Measurements from ENCODE around the gene IL2RA. TPM values are rescaled to one million over a fixed set of nuclear protein-coding genes. Genes with fewer than 3 reads are reported as not detected.
"Not testable (repeated sequence)": the region's sequence is repeated elsewhere in the genome, so short reads cannot be mapped to it uniquely, and the experiment has no call there.

The IL2RA gene
- total and polyA plus RNA-seq, 2 experiments from 2014 or later: not detected

DNA sequence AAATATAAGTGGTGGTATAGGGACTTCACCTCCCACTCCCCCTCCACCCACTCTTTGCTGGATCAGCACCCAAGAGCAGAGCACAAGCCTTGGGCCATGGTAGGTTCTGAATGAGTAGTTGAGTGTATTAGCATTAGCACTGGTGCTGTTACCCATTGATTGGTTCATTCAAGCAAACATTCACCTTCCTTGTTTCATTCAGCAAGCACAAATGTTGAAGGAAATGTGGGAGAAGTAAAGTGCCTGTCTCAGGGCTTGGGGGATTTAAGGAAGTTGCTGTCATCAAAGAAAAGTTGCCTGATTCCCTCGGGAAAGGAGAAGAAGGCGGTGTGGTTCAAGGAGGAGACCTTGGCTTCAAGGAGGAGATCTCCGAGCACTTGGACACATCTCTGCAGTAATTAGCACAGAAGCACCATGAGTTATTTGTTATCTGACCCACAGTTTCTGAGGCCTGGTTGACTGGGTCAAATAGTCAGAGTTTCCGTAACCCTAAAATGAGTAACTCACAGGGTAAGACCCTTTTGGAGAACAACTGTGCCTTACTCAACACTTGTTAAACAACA lies 17.3 kb downstream of the IL2RA start:
- H3K4me3 ChIP-seq: no peak overlapping the region
- no peaks in the 10 kb centered on the region for H3K79me2 ChIP-seq (replicated peaks; ENCODE audit: insufficient read depth)
- no peaks in the 10 kb centered on the region for H4K20me1 ChIP-seq (replicated peaks; ENCODE audit: insufficient read depth)
- no peaks in the 10 kb centered on the region for H3K27me3 ChIP-seq (ENCODE audit: insufficient read depth)
- no peaks in the 10 kb centered on the region for H3K4me1 ChIP-seq (ENCODE audit: insufficient read depth)
- H3K27ac Mint-ChIP-seq: no peak overlapping the region
- H2AFZ ChIP-seq: no peak overlapping the region
- no peak for DNase-seq (ENCODE audit: low spot score)
- no peak overlapping the region for H3K4me3 Mint-ChIP-seq
- H3K36me3 ChIP-seq (ENCODE audit: insufficient read depth): no peaks in the 10 kb centered on the region
- no peaks in the 10 kb centered on the region; the same call in 2 of the 3 replicates for H3K4me1 Mint-ChIP-seq
- H3F3A ChIP-seq (replicated peaks; ENCODE audit: low read depth): no peaks in the 10 kb centered on the region
- no peaks in the 10 kb centered on the region for H3K9me3 Mint-ChIP-seq
- no peaks in the 10 kb centered on the region for H3K36me3 Mint-ChIP-seq (ENCODE audit: low read depth)
- TF ChIP-seq REST (IDR thresholded peaks at IDR 0.05; ENCODE audit: unreplicated experiment) (no peak), EZH2 (IDR thresholded peaks at IDR 0.05; ENCODE audit: low read depth, unreplicated experiment) (no peak), ZNF114 (CRISPR knock-in tag; IDR thresholded peaks at IDR 0.05) (no peak), POLR2AphosphoS5 (IDR thresholded peaks at IDR 0.05; ENCODE audit: low read depth) (no peak)
- no peak overlapping the region for H3K4me2 ChIP-seq
- no peak overlapping the region for H3K27ac ChIP-seq (ENCODE audit: low read depth)
- H3K27me3 Mint-ChIP-seq (ENCODE audit: insufficient read depth, low read depth, poor library complexity): peaks cover 13% of the 10 kb centered on the region
- H3K9me2 ChIP-seq (ENCODE audit: insufficient read depth): no peaks in the 10 kb centered on the region
- no peak for ATAC-seq

DNA sequence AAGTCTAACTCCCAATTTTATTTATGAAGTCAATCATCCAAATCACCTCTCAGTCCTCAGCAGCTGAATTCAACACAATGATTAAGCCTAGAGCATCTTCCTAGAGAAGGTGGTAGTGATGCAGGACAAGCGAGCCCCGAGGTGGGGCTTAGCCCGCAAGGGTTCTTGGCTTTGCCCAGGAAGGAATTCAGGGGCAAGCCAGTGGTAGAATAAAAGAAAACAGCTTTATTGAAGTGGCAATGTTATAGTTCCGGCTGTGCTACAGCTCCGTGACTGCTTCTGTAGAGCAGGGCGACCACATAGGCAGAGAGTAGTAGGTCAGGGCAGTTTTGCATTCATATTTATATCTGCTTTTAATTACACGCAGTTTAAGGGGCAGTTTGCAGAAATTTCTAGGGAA lies 18.1 kb downstream of the IL2RA start:
- Mint-ChIP-seq H3K36me3 (ENCODE audit: low read depth) (no peaks in the 10 kb centered on the region), H3K4me1 (no peaks in the 10 kb centered on the region; the same call in 2 of the 3 replicates), H3K4me3 (no peak overlapping the region), H3K27ac (no peak overlapping the region), H3K27me3 (ENCODE audit: insufficient read depth, low read depth, poor library complexity) (peaks cover 11% of the 10 kb centered on the region), H3K9me3 (no peaks in the 10 kb centered on the region)
- no peak for DNase-seq (ENCODE audit: low spot score)
- no peak overlapping the region for H3K27ac ChIP-seq (ENCODE audit: low read depth)
- no peak overlapping the region for H3K4me3 ChIP-seq
- no peak overlapping the region for H2AFZ ChIP-seq
- TF ChIP-seq ZNF114 (CRISPR knock-in tag; IDR thresholded peaks at IDR 0.05) (no peak), STAT1 (IDR thresholded peaks at IDR 0.05; ENCODE audit: unreplicated experiment) (no peak), REST (IDR thresholded peaks at IDR 0.05; ENCODE audit: unreplicated experiment) (no peak), EZH2 (IDR thresholded peaks at IDR 0.05; ENCODE audit: low read depth, unreplicated experiment) (no peak)
- TF ChIP-seq, protein P1, sequence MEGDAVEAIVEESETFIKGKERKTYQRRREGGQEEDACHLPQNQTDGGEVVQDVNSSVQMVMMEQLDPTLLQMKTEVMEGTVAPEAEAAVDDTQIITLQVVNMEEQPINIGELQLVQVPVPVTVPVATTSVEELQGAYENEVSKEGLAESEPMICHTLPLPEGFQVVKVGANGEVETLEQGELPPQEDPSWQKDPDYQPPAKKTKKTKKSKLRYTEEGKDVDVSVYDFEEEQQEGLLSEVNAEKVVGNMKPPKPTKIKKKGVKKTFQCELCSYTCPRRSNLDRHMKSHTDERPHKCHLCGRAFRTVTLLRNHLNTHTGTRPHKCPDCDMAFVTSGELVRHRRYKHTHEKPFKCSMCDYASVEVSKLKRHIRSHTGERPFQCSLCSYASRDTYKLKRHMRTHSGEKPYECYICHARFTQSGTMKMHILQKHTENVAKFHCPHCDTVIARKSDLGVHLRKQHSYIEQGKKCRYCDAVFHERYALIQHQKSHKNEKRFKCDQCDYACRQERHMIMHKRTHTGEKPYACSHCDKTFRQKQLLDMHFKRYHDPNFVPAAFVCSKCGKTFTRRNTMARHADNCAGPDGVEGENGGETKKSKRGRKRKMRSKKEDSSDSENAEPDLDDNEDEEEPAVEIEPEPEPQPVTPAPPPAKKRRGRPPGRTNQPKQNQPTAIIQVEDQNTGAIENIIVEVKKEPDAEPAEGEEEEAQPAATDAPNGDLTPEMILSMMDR (conservative IDR thresholded peaks at IDR 0.05; ENCODE audit: low read depth in 2 of 2): no peak
- H3K79me2 ChIP-seq (replicated peaks; ENCODE audit: insufficient read depth): no peaks in the 10 kb centered on the region
- no peaks in the 10 kb centered on the region for H3F3A ChIP-seq (replicated peaks; ENCODE audit: low read depth)
- no peaks in the 10 kb centered on the region for H4K20me1 ChIP-seq (replicated peaks; ENCODE audit: insufficient read depth)
- no peaks in the 10 kb centered on the region for H3K4me1 ChIP-seq (ENCODE audit: insufficient read depth)
- H3K9me2 ChIP-seq (ENCODE audit: insufficient read depth): no peaks in the 10 kb centered on the region
- H3K4me2 ChIP-seq: no peak overlapping the region
- no peaks in the 10 kb centered on the region for H3K36me3 ChIP-seq (ENCODE audit: insufficient read depth)
- H3K27me3 ChIP-seq (ENCODE audit: insufficient read depth): no peaks in the 10 kb centered on the region
- ATAC-seq: no peak

DNA sequence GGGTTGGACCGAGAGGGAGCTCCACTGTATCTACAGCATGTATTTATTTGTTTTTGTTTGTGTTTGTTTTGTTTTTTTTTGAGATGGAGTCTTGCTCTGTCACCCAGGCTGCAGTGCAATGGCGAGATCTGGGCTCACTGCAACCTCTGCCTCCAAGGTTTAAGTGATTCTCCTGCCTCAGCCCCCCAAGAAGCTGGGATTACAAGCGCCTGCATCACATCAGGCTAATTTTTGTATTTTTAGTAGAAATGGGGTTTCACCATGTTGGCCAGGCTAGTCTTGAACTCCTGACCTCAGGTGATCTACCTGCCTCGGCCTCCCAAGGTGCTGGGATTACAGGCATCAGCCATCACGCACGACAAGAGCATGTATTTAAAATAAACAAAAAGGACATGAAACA lies 18.8 kb downstream of the IL2RA start:
- not testable (repeated sequence) for H3K9me2 ChIP-seq (ENCODE audit: insufficient read depth); H3K4me3 ChIP-seq; H3K9me3 Mint-ChIP-seq; H3K4me1 ChIP-seq (ENCODE audit: insufficient read depth); H3K27ac Mint-ChIP-seq; DNase-seq (ENCODE audit: low spot score); H3K27ac ChIP-seq (ENCODE audit: low read depth); H3K79me2 ChIP-seq (replicated peaks; ENCODE audit: insufficient read depth); H3K36me3 ChIP-seq (ENCODE audit: insufficient read depth); H3K4me1 Mint-ChIP-seq; H3K4me3 Mint-ChIP-seq; H3K36me3 Mint-ChIP-seq (ENCODE audit: low read depth); ATAC-seq; H4K20me1 ChIP-seq (replicated peaks; ENCODE audit: insufficient read depth); H3K27me3 ChIP-seq (ENCODE audit: insufficient read depth); H3F3A ChIP-seq (replicated peaks; ENCODE audit: low read depth); H3K4me2 ChIP-seq; H2AFZ ChIP-seq
- H3K27me3 Mint-ChIP-seq (ENCODE audit: insufficient read depth, low read depth, poor library complexity): peaks cover 11% of the 10 kb centered on the region

Measured in GM23338 (cell line).